ENCODE measurements around the gene CDCA7.

DNA sequence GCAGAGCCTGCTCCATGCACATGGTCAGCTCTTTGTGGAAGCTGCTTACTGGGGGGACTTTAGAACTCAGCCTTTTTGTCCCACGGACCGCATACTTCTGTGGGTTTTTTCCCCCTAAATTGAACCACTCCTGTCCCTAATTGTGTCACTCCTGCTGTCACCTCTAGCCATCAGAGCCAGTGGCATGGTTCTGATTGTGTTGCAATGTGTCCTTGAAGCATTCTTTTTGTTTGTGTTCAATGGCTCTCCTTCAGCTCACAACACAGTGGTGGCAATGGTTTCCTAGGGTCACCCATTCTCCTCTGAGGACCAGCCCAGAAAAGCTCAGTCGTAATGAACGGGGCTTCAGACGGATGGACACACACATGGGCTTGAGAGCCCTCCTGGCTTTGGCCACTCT is 35.4 kb downstream of the CDCA7 start:
- TF ChIP-seq, protein P1, sequence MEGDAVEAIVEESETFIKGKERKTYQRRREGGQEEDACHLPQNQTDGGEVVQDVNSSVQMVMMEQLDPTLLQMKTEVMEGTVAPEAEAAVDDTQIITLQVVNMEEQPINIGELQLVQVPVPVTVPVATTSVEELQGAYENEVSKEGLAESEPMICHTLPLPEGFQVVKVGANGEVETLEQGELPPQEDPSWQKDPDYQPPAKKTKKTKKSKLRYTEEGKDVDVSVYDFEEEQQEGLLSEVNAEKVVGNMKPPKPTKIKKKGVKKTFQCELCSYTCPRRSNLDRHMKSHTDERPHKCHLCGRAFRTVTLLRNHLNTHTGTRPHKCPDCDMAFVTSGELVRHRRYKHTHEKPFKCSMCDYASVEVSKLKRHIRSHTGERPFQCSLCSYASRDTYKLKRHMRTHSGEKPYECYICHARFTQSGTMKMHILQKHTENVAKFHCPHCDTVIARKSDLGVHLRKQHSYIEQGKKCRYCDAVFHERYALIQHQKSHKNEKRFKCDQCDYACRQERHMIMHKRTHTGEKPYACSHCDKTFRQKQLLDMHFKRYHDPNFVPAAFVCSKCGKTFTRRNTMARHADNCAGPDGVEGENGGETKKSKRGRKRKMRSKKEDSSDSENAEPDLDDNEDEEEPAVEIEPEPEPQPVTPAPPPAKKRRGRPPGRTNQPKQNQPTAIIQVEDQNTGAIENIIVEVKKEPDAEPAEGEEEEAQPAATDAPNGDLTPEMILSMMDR (conservative IDR thresholded peaks at IDR 0.05; ENCODE audit: low read depth, low read length): no peak
- no peak for TF ChIP-seq EZH2 (IDR thresholded peaks at IDR 0.05; ENCODE audit: borderline replicate concordance, low read depth, low read length, poor library complexity, severe bottlenecking)
